Type B pancreatic cell (in vitro differentiated cells): ENCODE results near the gene GSKIP. TPM values are rescaled to one million over a fixed set of nuclear protein-coding genes. Genes with fewer than 3 reads are reported as not detected.

ENCODE experiments used
- DNase-seq: peaks from one replicate; pipeline ENCODE4 v3.0.0; 2021; ENCODE audit warnings: mixed read lengths; ENCODE audit not compliant: unreplicated experiment; ENCODE audit errors: extremely low spot score
- H3K27ac Mint-ChIP-seq: 2 replicates; pipeline ENCODE4 v1.8.0; 2021; ENCODE audit warnings: mild to moderate bottlenecking, mixed read lengths
- H3K27me3 Mint-ChIP-seq: 2 replicates; pipeline ENCODE4 v1.8.0; 2021; ENCODE audit warnings: mixed read lengths
- H3K36me3 Mint-ChIP-seq: 2 replicates; pipeline ENCODE4 v1.8.0; 2021; ENCODE audit warnings: mixed read lengths
- H3K4me1 Mint-ChIP-seq: one replicate; pipeline ENCODE4 v1.8.0; 2021; ENCODE audit warnings: mixed read lengths; ENCODE audit not compliant: unreplicated experiment
- H3K4me3 Mint-ChIP-seq: 2 replicates; pipeline ENCODE4 v1.8.0; 2021; ENCODE audit warnings: mild to moderate bottlenecking, mixed read lengths
- H3K9me3 Mint-ChIP-seq: 2 replicates; pipeline ENCODE4 v1.8.0; 2021; ENCODE audit warnings: mixed read lengths
- total RNA-seq: library from RNA; stranded (reverse); gene quantifications from 2 replicates; pipeline ENCODE4 v1.2.1, GENCODE V29; 2021; ENCODE audit warnings: low replicate concordance
- TF ChIP-seq, protein P1 (sequence below): fragments of 200-600 bp; sonication (generic); conservative IDR thresholded peaks from 2 replicates; pipeline ENCODE4 v1.5.0; 2021; ENCODE audit warnings: antibody characterized with exemption, mild to moderate bottlenecking

The GSKIP gene
- total RNA-seq, 1 donor from 2014 or later: 21.3 TPM

GRCh38 chr14:96376093-96376492 lies 12.8 kb downstream of the GSKIP start:
- DNase-seq: no peak
- TF ChIP-seq, protein P1, sequence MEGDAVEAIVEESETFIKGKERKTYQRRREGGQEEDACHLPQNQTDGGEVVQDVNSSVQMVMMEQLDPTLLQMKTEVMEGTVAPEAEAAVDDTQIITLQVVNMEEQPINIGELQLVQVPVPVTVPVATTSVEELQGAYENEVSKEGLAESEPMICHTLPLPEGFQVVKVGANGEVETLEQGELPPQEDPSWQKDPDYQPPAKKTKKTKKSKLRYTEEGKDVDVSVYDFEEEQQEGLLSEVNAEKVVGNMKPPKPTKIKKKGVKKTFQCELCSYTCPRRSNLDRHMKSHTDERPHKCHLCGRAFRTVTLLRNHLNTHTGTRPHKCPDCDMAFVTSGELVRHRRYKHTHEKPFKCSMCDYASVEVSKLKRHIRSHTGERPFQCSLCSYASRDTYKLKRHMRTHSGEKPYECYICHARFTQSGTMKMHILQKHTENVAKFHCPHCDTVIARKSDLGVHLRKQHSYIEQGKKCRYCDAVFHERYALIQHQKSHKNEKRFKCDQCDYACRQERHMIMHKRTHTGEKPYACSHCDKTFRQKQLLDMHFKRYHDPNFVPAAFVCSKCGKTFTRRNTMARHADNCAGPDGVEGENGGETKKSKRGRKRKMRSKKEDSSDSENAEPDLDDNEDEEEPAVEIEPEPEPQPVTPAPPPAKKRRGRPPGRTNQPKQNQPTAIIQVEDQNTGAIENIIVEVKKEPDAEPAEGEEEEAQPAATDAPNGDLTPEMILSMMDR: no peak
- Mint-ChIP-seq H3K27me3 (no peaks in the 10 kb centered on the region), H3K9me3 (peaks cover 5% of the 10 kb centered on the region), H3K36me3 (peaks cover 16% of the 10 kb centered on the region), H3K27ac (peak overlapping the region; percentile 26), H3K4me3 (no peak overlapping the region), H3K4me1 (no peaks in the 10 kb centered on the region)

GRCh38 chr14:96380735-96381134 lies 17.4 kb downstream of the GSKIP start:
- Mint-ChIP-seq H3K9me3 (peaks cover 5% of the 10 kb centered on the region), H3K4me3 (no peak overlapping the region), H3K4me1 (no peaks in the 10 kb centered on the region), H3K36me3 (peaks cover 14% of the 10 kb centered on the region), H3K27ac (no peak overlapping the region), H3K27me3 (no peaks in the 10 kb centered on the region)
- TF ChIP-seq, protein P1: no peak
- DNase-seq: no peak

GRCh38 chr14:96383445-96383844 lies 20.1 kb downstream of the GSKIP start:
- no peak for DNase-seq
- TF ChIP-seq, protein P1: no peak
- Mint-ChIP-seq H3K36me3 (peaks cover 9% of the 10 kb centered on the region), H3K4me3 (no peak overlapping the region), H3K4me1 (no peaks in the 10 kb centered on the region), H3K9me3 (no peaks in the 10 kb centered on the region), H3K27me3 (no peaks in the 10 kb centered on the region), H3K27ac (no peak overlapping the region)

DNA sequence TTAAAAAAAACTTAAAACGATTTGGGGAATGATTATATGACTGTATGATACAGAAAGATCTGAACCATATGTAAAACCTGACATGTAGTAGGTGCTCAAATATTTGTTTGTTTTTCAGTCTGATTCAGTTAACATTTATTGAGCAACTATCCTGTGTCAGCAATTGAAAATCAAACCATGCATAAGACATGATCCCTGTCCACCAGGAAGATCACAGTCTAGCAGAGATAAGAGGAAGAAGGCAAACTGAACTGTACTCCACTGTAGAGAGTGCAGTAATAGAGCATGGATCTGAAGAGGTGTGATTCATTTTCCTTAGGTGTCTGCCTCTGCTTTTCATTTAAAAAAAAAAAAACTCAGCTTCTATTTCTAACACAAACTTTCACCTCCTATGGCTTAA lies 20.7 kb downstream of the GSKIP start:
- Mint-ChIP-seq H3K4me3 (no peak overlapping the region), H3K9me3 (no peaks in the 10 kb centered on the region), H3K4me1 (no peaks in the 10 kb centered on the region), H3K27ac (no peak overlapping the region), H3K36me3 (peaks cover 9% of the 10 kb centered on the region), H3K27me3 (no peaks in the 10 kb centered on the region)
- no peak for DNase-seq
- TF ChIP-seq, protein P1: no peak

DNA sequence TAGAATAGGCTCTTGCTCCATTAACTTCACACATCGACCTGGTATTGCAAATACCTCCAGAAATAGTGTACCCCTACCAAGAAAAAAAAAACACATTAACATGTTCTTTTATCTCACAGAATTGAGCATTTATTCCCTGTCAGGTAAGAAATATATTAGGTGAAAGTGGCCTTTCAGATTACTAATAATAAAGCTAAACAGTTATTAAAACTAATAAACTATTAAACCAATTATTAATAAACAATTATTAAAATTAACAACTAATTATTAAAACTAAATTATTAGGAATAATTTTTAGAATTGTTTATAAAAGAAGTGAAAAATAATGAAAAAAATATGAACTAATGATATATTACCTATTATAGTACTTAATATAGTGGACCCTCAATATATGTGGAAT lies 21.4 kb downstream of the GSKIP start:
- TF ChIP-seq, protein P1: no peak
- Mint-ChIP-seq H3K27ac (no peak overlapping the region), H3K4me1 (no peaks in the 10 kb centered on the region), H3K4me3 (no peak overlapping the region), H3K27me3 (no peaks in the 10 kb centered on the region), H3K9me3 (no peaks in the 10 kb centered on the region), H3K36me3 (peaks cover 9% of the 10 kb centered on the region)
- no peak for DNase-seq

DNA sequence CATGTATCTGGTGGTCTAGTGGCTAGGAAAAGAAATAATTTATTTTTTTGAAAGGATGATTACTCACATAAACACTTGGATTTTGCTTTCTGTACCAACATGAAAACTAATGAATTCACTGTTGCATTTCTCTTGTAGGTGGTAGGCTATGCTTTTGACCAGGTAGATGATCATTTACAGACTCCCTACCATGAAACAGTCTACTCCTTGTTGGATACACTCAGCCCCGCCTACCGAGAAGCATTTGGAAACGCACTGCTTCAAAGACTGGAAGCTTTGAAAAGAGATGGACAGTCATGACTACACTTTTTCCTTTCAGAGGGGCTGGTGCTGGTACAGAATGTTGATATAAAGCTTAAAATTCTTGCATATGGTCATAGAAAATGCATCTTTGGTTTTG lies 22.1 kb downstream of the GSKIP start:
- TF ChIP-seq, protein P1: no peak
- DNase-seq: no peak

More for the DNA sequence above, 22.1 kb downstream of the GSKIP start:
- peaks cover 9% of the 10 kb centered on the region for H3K36me3 Mint-ChIP-seq
- peaks cover 4% of the 10 kb centered on the region for H3K27me3 Mint-ChIP-seq
- no peaks in the 10 kb centered on the region for H3K4me1 Mint-ChIP-seq
- H3K9me3 Mint-ChIP-seq: no peaks in the 10 kb centered on the region
- H3K4me3 Mint-ChIP-seq: no peak overlapping the region
- H3K27ac Mint-ChIP-seq: no peak overlapping the region
